Type B pancreatic cell (in vitro differentiated cells): Measurements from ENCODE around the gene RUNX2. TPM values are rescaled to one million over a fixed set of nuclear protein-coding genes. Genes with fewer than 3 reads are reported as not detected.

Experiments
- DNase-seq: peaks from one replicate; pipeline ENCODE4 v3.0.0; 2021; ENCODE audit warnings: mixed read lengths; ENCODE audit not compliant: unreplicated experiment; ENCODE audit errors: extremely low spot score
- H3K27ac Mint-ChIP-seq: 2 replicates; pipeline ENCODE4 v1.8.0; 2021; ENCODE audit warnings: mild to moderate bottlenecking, mixed read lengths
- H3K27me3 Mint-ChIP-seq: 2 replicates; pipeline ENCODE4 v1.8.0; 2021; ENCODE audit warnings: mixed read lengths
- H3K36me3 Mint-ChIP-seq: 2 replicates; pipeline ENCODE4 v1.8.0; 2021; ENCODE audit warnings: mixed read lengths
- H3K4me1 Mint-ChIP-seq: one replicate; pipeline ENCODE4 v1.8.0; 2021; ENCODE audit warnings: mixed read lengths; ENCODE audit not compliant: unreplicated experiment
- H3K4me3 Mint-ChIP-seq: 2 replicates; pipeline ENCODE4 v1.8.0; 2021; ENCODE audit warnings: mild to moderate bottlenecking, mixed read lengths
- H3K9me3 Mint-ChIP-seq: 2 replicates; pipeline ENCODE4 v1.8.0; 2021; ENCODE audit warnings: mixed read lengths
- total RNA-seq: library from RNA; stranded (reverse); gene quantifications from 2 replicates; pipeline ENCODE4 v1.2.1, GENCODE V29; 2021; ENCODE audit warnings: low replicate concordance
- TF ChIP-seq, protein P1 (sequence below): fragments of 200-600 bp; sonication (generic); conservative IDR thresholded peaks from 2 replicates; pipeline ENCODE4 v1.5.0; 2021; ENCODE audit warnings: antibody characterized with exemption, mild to moderate bottlenecking

The RUNX2 gene
- total RNA-seq, 1 donor from 2014 or later: 6.0 TPM

DNA sequence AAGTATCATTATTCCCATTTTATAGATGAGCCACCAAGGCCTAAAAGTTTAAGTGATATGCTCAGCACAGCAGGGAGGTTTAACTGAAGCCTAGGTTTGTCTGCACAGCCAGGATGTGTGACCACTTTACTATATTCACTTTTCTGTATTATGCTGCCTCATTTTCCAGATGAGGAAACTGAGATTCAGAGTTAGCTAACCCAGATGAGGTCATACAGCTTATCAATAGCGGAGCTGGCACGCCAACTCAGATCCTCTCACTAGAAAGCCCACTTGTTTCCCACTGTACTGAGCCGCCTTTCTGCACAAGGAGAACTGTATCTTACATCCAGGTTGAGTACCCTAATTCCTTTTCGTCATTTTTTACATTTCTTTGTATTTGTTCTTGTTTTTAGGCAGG, 181.3 kb downstream of the RUNX2 start:
- peaks cover 67% of the 10 kb centered on the region for H3K4me1 Mint-ChIP-seq
- no peak overlapping the region for H3K4me3 Mint-ChIP-seq
- no peak overlapping the region for H3K27ac Mint-ChIP-seq
- peaks cover 4% of the 10 kb centered on the region for H3K36me3 Mint-ChIP-seq
- TF ChIP-seq, protein P1, sequence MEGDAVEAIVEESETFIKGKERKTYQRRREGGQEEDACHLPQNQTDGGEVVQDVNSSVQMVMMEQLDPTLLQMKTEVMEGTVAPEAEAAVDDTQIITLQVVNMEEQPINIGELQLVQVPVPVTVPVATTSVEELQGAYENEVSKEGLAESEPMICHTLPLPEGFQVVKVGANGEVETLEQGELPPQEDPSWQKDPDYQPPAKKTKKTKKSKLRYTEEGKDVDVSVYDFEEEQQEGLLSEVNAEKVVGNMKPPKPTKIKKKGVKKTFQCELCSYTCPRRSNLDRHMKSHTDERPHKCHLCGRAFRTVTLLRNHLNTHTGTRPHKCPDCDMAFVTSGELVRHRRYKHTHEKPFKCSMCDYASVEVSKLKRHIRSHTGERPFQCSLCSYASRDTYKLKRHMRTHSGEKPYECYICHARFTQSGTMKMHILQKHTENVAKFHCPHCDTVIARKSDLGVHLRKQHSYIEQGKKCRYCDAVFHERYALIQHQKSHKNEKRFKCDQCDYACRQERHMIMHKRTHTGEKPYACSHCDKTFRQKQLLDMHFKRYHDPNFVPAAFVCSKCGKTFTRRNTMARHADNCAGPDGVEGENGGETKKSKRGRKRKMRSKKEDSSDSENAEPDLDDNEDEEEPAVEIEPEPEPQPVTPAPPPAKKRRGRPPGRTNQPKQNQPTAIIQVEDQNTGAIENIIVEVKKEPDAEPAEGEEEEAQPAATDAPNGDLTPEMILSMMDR: no peak
- peaks cover 4% of the 10 kb centered on the region for H3K9me3 Mint-ChIP-seq
- H3K27me3 Mint-ChIP-seq: peaks cover 4% of the 10 kb centered on the region
- DNase-seq: no peak

DNA sequence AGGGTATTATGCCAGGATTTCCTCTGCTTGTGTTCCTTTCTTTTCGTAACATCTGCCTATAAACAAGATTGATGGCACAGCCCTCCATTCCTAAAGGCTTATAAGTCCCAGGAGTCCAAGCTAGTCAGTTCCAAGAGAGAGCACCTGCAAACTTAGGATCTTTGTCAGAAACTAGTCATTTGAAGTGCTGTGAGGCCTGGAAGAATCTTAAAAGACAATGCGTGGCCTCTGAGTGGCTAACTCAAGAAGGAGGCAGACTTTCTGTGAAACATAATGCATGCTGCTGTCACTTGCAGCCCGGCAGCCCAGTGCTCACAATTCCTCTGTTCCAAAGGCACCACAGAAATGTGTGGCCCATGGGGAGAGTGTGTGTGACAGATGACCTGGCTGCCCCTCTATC, 184.6 kb downstream of the RUNX2 start:
- H3K36me3 Mint-ChIP-seq: no peaks in the 10 kb centered on the region
- no peaks in the 10 kb centered on the region for H3K27me3 Mint-ChIP-seq
- TF ChIP-seq, protein P1: no peak
- H3K9me3 Mint-ChIP-seq: no peaks in the 10 kb centered on the region
- H3K27ac Mint-ChIP-seq: no peak overlapping the region
- H3K4me1 Mint-ChIP-seq: peaks cover 37% of the 10 kb centered on the region
- no peak overlapping the region for H3K4me3 Mint-ChIP-seq
- no peak for DNase-seq

GRCh38 chr6:45513213-45513618, 185.1 kb downstream of the RUNX2 start:
- DNase-seq: no peak
- no peaks in the 10 kb centered on the region for H3K9me3 Mint-ChIP-seq
- no peak overlapping the region for H3K27ac Mint-ChIP-seq
- no peaks in the 10 kb centered on the region for H3K36me3 Mint-ChIP-seq
- H3K4me3 Mint-ChIP-seq: no peak overlapping the region
- no peaks in the 10 kb centered on the region for H3K27me3 Mint-ChIP-seq
- TF ChIP-seq, protein P1: no peak
- H3K4me1 Mint-ChIP-seq: peaks cover 37% of the 10 kb centered on the region

DNA sequence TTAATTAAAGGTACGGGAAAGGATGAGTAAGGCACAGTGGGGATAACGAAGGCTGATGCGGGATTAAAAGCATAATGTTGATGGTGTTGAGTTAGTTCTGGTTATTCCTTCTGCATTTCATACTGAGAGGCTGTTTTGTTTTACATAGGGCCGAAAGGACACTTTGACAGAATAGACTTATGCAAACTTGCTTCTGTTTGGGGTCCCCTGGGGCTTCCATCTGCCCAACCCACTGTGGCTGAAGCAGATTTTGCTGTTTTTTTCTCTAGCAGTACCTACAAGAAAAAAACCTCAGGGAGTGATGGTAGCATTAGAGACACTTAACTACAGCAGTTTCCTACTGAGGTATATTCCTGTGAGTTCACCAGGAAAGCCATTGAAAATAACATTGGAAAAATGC, 185.7 kb downstream of the RUNX2 start:
- TF ChIP-seq, protein P1: no peak
- H3K4me3 Mint-ChIP-seq: no peak overlapping the region
- H3K27ac Mint-ChIP-seq: no peak overlapping the region
- no peaks in the 10 kb centered on the region for H3K36me3 Mint-ChIP-seq
- H3K9me3 Mint-ChIP-seq: no peaks in the 10 kb centered on the region
- H3K4me1 Mint-ChIP-seq: peaks cover 37% of the 10 kb centered on the region
- H3K27me3 Mint-ChIP-seq: no peaks in the 10 kb centered on the region
- no peak for DNase-seq

GRCh38 chr6:45514454-45515230, 186.5 kb downstream of the RUNX2 start:
- H3K36me3 Mint-ChIP-seq: no peaks in the 10 kb centered on the region

More at GRCh38 chr6:45514454-45515230, 186.5 kb downstream of the RUNX2 start:
- TF ChIP-seq, protein P1: no peak
- H3K9me3 Mint-ChIP-seq: no peaks in the 10 kb centered on the region
- H3K4me3 Mint-ChIP-seq: no peak overlapping the region
- H3K27me3 Mint-ChIP-seq: no peaks in the 10 kb centered on the region
- peaks cover 34% of the 10 kb centered on the region for H3K4me1 Mint-ChIP-seq
- DNase-seq: no peak
- no peak overlapping the region for H3K27ac Mint-ChIP-seq
